ENCODE results near the gene ZNF85. TPM values are rescaled to one million over a fixed set of nuclear protein-coding genes. Genes with fewer than 3 reads are reported as not detected.
A peak's percentile ranks its signal among the peaks of the same experiment; 100 is the strongest.

Gene ZNF85
- 32.2 TPM for total RNA-seq (ENCODE audit: unreplicated experiment)
- long read RNA-seq, transcript ZNF85-201 (4 exons, 1,531 nt) = major isoform, 18 of 23 reads
- long read RNA-seq, partial matches to known transcripts = 0 of 23 reads
- long read RNA-seq, other reads (novel, unspliced or antisense) = 4 of 23 reads

DNA sequence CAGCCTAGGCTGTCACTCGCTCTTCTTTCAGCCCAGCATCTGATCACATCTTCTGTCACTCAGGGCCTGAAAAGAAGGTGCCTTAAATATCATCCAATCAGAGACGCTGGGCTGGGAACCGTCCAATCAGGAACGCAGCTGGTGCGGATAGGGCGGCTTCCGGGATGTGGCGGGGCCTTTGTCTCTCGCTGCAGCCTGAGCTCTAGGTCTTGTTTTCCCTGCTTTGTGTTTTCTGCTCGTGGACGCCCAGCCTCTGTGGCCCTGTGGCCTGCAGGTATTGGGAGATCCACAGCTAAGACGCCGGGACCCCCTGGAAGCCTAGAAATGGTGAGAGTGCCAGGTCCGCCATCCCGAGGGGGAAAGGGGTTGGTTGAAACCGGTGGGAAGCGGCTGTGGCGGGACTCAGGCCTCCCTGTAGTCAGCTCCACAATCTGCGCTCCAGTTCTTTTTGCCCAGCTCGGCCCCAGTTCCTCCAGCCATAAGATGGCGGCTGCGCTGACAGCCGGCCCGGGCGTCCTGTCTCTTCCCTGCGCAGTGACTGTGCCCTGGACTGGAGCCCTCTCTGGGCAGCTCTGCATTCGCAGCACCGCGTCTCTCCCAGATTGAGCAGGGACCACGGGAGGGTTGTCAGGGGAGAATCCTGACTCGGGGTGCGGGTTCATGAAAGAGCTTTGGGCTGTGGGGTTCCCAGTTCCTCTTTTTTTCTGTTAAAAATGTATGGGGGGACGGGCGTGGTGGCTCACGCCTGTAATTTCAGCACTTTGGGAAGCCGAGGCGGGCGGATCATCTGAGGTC lies at the start of gene ZNF85:
Gene ZNF85, plus strand, starts transcription at position 175 of the 795 bp plus-strand sequence. Its CDS starts 150 bp downstream, at position 325.
- Mint-ChIP-seq H3K4me3 (ENCODE audit: unreplicated experiment) (peak within 1 kb of the TSS; percentile 96), H3K27ac (ENCODE audit: unreplicated experiment) (peak within 1 kb of the TSS; percentile 100), H3K27me3 (ENCODE audit: unreplicated experiment) (peaks cover 2% of the 10 kb centered on the region), H3K9me3 (ENCODE audit: unreplicated experiment) (peaks cover 8% of the 10 kb centered on the region), H3K4me1 (ENCODE audit: low read depth, unreplicated experiment) (peaks cover 6% of the 10 kb centered on the region), H3K36me3 (ENCODE audit: unreplicated experiment) (no peaks in the 10 kb centered on the region)
- TF ChIP-seq, protein P1, sequence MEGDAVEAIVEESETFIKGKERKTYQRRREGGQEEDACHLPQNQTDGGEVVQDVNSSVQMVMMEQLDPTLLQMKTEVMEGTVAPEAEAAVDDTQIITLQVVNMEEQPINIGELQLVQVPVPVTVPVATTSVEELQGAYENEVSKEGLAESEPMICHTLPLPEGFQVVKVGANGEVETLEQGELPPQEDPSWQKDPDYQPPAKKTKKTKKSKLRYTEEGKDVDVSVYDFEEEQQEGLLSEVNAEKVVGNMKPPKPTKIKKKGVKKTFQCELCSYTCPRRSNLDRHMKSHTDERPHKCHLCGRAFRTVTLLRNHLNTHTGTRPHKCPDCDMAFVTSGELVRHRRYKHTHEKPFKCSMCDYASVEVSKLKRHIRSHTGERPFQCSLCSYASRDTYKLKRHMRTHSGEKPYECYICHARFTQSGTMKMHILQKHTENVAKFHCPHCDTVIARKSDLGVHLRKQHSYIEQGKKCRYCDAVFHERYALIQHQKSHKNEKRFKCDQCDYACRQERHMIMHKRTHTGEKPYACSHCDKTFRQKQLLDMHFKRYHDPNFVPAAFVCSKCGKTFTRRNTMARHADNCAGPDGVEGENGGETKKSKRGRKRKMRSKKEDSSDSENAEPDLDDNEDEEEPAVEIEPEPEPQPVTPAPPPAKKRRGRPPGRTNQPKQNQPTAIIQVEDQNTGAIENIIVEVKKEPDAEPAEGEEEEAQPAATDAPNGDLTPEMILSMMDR (IDR thresholded peaks at IDR 0.05; ENCODE audit: partially characterized antibody, unreplicated experiment) = no peak
- peak; percentile 91 for DNase-seq

DNA sequence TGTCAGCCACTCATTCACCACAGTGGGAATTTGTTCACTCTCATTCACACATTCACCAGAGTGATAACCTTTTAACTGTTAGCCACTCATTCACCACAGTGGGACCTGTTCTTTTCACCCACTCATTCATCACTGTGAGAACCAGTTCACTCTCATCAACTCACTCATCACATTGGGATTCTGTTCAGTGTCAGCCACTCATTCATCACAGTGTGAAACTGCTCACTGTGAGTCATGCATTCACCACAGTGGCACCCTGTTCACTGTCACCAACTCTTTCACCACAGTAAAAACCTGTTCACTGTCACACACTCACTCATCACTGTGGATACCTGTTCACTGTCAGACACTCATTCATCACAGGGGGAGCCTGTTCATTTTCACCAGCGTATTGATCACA lies 43.5 kb upstream of the ZNF85 start:
- TF ChIP-seq, protein P1 (IDR thresholded peaks at IDR 0.05; ENCODE audit: partially characterized antibody, unreplicated experiment) = no peak
- H3K9me3 Mint-ChIP-seq (ENCODE audit: unreplicated experiment) = peaks cover 59% of the 10 kb centered on the region
- peaks cover 82% of the 10 kb centered on the region for H3K36me3 Mint-ChIP-seq (ENCODE audit: unreplicated experiment)
- no peak overlapping the region for H3K27ac Mint-ChIP-seq (ENCODE audit: unreplicated experiment)
- H3K27me3 Mint-ChIP-seq (ENCODE audit: unreplicated experiment) = peaks cover 34% of the 10 kb centered on the region
- no peak overlapping the region for H3K4me3 Mint-ChIP-seq (ENCODE audit: unreplicated experiment)
- DNase-seq = no peak
- H3K4me1 Mint-ChIP-seq (ENCODE audit: low read depth, unreplicated experiment) = no peaks in the 10 kb centered on the region

DNA sequence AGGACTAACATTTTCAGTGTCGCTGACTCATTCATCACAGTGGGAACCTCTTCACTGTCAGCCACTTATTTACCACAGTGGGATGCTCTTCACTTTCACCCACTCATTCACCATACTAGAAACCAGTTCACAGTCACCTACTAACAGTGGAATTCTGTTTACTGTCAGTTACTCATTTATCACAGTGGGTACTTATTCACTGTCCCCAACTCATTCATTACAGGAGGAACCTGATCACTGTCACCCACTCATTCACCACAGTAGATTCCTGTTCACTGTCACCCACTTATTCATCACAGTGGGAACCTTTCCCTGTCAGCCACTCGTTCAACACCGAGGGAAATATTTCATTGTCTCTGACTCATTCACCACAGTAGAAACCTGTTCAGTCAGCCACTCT lies 10.1 kb upstream of the ZNF85 start:
- TF ChIP-seq, protein P1 (IDR thresholded peaks at IDR 0.05; ENCODE audit: partially characterized antibody, unreplicated experiment) = no peak
- Mint-ChIP-seq H3K27me3 (ENCODE audit: unreplicated experiment) (peaks cover 20% of the 10 kb centered on the region), H3K27ac (ENCODE audit: unreplicated experiment) (no peak overlapping the region), H3K9me3 (ENCODE audit: unreplicated experiment) (peaks cover 45% of the 10 kb centered on the region), H3K4me1 (ENCODE audit: low read depth, unreplicated experiment) (no peaks in the 10 kb centered on the region), H3K4me3 (ENCODE audit: unreplicated experiment) (no peak overlapping the region), H3K36me3 (ENCODE audit: unreplicated experiment) (peaks cover 45% of the 10 kb centered on the region)
- no peak for DNase-seq

DNA sequence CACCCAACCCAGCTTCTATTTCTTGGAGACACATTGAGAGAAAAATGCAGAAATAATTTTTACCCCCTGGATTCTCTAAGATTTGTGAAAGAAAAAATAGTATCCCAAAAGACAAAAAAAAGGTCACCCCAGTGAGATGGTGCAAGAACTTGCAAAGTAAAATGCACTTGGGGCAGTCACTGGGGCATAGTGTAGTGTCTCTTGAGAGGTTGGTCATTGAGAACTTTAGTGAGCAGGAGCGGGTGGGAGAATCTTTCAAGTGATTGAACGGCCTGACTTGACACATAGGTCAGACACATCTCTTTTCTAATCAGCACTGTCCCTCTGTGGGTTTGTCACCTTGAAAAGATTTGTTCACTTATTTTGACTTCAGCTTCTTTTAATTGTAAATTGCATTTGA lies 2.4 kb downstream of the ZNF85 start:
- TF ChIP-seq, protein P1 (IDR thresholded peaks at IDR 0.05; ENCODE audit: partially characterized antibody, unreplicated experiment) = no peak
- H3K4me1 Mint-ChIP-seq (ENCODE audit: low read depth, unreplicated experiment) = peaks cover 9% of the 10 kb centered on the region
- no peak overlapping the region for H3K27ac Mint-ChIP-seq (ENCODE audit: unreplicated experiment)
- H3K4me3 Mint-ChIP-seq (ENCODE audit: unreplicated experiment) = no peak overlapping the region
- no peak for DNase-seq
- no peaks in the 10 kb centered on the region for H3K36me3 Mint-ChIP-seq (ENCODE audit: unreplicated experiment)
- H3K27me3 Mint-ChIP-seq (ENCODE audit: unreplicated experiment) = peaks cover 2% of the 10 kb centered on the region
- peaks cover 8% of the 10 kb centered on the region for H3K9me3 Mint-ChIP-seq (ENCODE audit: unreplicated experiment)

DNA sequence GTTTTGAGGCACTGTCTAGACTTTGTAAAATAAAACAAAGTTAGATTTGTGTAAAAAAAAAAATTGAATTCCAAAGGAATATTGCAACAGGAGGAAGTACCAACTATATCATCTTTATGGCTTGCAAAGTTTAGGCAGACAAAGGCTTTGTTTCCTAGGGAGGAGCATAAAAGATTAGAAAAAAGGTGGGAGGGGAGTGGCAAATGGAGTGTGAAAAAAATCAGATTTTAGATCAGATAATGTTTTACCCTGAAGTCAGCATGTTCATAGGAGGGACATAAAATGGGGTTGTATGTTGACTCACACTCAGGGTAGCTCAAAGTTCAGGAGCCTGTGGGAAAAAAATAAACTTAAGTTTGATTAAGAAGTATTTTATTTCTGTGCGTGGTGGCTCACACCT lies 3.7 kb downstream of the ZNF85 start:
- DNase-seq = no peak
- Mint-ChIP-seq H3K4me3 (ENCODE audit: unreplicated experiment) (no peak overlapping the region), H3K4me1 (ENCODE audit: low read depth, unreplicated experiment) (peaks cover 9% of the 10 kb centered on the region), H3K27ac (ENCODE audit: unreplicated experiment) (no peak overlapping the region), H3K9me3 (ENCODE audit: unreplicated experiment) (peaks cover 6% of the 10 kb centered on the region), H3K27me3 (ENCODE audit: unreplicated experiment) (peaks cover 2% of the 10 kb centered on the region), H3K36me3 (ENCODE audit: unreplicated experiment) (no peaks in the 10 kb centered on the region)
- TF ChIP-seq, protein P1 (IDR thresholded peaks at IDR 0.05; ENCODE audit: partially characterized antibody, unreplicated experiment) = no peak

Measured in glutamatergic neuron (in vitro differentiated cells).